Osteoblast (primary cell): ENCODE data around the gene HIRIP3. TPM values are rescaled to one million over a fixed set of nuclear protein-coding genes. Genes with fewer than 3 reads are reported as not detected.

Experiments
- DNase-seq: peaks from one replicate; pipeline ENCODE4 v3.0.0; 2011; ENCODE audit warnings: low spot score, mixed read lengths; ENCODE audit not compliant: insufficient read length; ENCODE audit errors: missing footprints
- H2AFZ ChIP-seq: 2 replicates; pipeline ENCODE4 v1.6.0; 2011; ENCODE audit warnings: mild to moderate bottlenecking, low read length
- H3K27ac ChIP-seq: 2 replicates; pipeline ENCODE4 v1.5.1; 2011; ENCODE audit warnings: mild to moderate bottlenecking, low read depth, low read length, moderate library complexity
- H3K27me3 ChIP-seq: 2 replicates; pipeline ENCODE4 v1.6.0; 2012; ENCODE audit warnings: mild to moderate bottlenecking, control low read depth, inconsistent platforms, low read length, moderate library complexity; ENCODE audit not compliant: insufficient read depth
- H3K36me3 ChIP-seq: 2 replicates; pipeline ENCODE4 v1.5.1; 2011; ENCODE audit warnings: mild to moderate bottlenecking, low read length, control low read depth, moderate library complexity; ENCODE audit not compliant: insufficient read depth
- H3K4me1 ChIP-seq: 2 replicates; pipeline ENCODE4 v1.5.1; 2011; ENCODE audit warnings: mild to moderate bottlenecking, low read length, control low read depth, moderate library complexity; ENCODE audit not compliant: insufficient read depth
- H3K4me2 ChIP-seq: 2 replicates; pipeline ENCODE4 v1.6.0; 2011; ENCODE audit warnings: mild to moderate bottlenecking, low read length; ENCODE audit not compliant: insufficient read depth
- H3K4me3 ChIP-seq: fragments of 200-600 bp; sonication (generic); 3 replicates; pipeline ENCODE4 v1.5.1; 2012; ENCODE audit warnings: mild to moderate bottlenecking, low read length, inconsistent platforms; ENCODE audit not compliant: insufficient read depth
- H3K79me2 ChIP-seq: 2 replicates; pipeline ENCODE4 v1.6.0; 2012; ENCODE audit warnings: mild to moderate bottlenecking, low read length, control low read depth, inconsistent platforms; ENCODE audit not compliant: insufficient read depth
- H3K9me3 ChIP-seq: 2 replicates; pipeline ENCODE4 v1.5.1; 2011; ENCODE audit warnings: low read depth, low read length, control low read depth
- H4K20me1 ChIP-seq: 2 replicates; pipeline ENCODE4 v1.6.0; 2012; ENCODE audit warnings: mild to moderate bottlenecking, low read length, control low read depth; ENCODE audit not compliant: insufficient read depth
- total RNA-seq: library from RNA; depleted of rRNA; stranded (reverse); fragments of >200 nt; gene quantifications from 2 replicates; pipeline ENCODE4 v1.2.3, GENCODE V29; 2012
- TF ChIP-seq, protein P1 (sequence below): IDR thresholded peaks from 2 replicates; pipeline ENCODE4 v1.5.1; 2011; ENCODE audit warnings: mild to moderate bottlenecking, low read depth, low read length, moderate library complexity; ENCODE audit errors: extremely low read depth

HIRIP3 gene
- total RNA-seq, 1 donor: 5.8 TPM

GRCh38 chr16:30033270-30033669 lies 37.9 kb upstream of the HIRIP3 start:
- Histone ChIP-seq H3K4me3 (peak overlapping the region; percentile 31), H3K4me2 (peak overlapping the region; percentile 75), H4K20me1 (peaks cover 6% of the 10 kb centered on the region), H3K36me3 (no peaks in the 10 kb centered on the region), H2AFZ (peak overlapping the region; percentile 42), H3K4me1 (peaks cover 4% of the 10 kb centered on the region), H3K27ac (no peak overlapping the region), H3K9me3 (no peaks in the 10 kb centered on the region), H3K79me2 (no peaks in the 10 kb centered on the region), H3K27me3 (peaks cover 39% of the 10 kb centered on the region)
- DNase-seq: peak; percentile 62
- TF ChIP-seq, protein P1, sequence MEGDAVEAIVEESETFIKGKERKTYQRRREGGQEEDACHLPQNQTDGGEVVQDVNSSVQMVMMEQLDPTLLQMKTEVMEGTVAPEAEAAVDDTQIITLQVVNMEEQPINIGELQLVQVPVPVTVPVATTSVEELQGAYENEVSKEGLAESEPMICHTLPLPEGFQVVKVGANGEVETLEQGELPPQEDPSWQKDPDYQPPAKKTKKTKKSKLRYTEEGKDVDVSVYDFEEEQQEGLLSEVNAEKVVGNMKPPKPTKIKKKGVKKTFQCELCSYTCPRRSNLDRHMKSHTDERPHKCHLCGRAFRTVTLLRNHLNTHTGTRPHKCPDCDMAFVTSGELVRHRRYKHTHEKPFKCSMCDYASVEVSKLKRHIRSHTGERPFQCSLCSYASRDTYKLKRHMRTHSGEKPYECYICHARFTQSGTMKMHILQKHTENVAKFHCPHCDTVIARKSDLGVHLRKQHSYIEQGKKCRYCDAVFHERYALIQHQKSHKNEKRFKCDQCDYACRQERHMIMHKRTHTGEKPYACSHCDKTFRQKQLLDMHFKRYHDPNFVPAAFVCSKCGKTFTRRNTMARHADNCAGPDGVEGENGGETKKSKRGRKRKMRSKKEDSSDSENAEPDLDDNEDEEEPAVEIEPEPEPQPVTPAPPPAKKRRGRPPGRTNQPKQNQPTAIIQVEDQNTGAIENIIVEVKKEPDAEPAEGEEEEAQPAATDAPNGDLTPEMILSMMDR: no peak

- DNase-seq: peak; percentile 96
- peaks cover 4% of the 10 kb centered on the region for H3K4me1 ChIP-seq
- H3K27ac ChIP-seq: no peak overlapping the region
- H4K20me1 ChIP-seq: peaks cover 6% of the 10 kb centered on the region
- H3K79me2 ChIP-seq: no peaks in the 10 kb centered on the region
- H3K9me3 ChIP-seq: no peaks in the 10 kb centered on the region
- peaks cover 42% of the 10 kb centered on the region for H3K27me3 ChIP-seq
- H3K36me3 ChIP-seq: no peaks in the 10 kb centered on the region
- no peak overlapping the region for H3K4me2 ChIP-seq
- TF ChIP-seq, protein P1: peak; percentile 90
- no peak overlapping the region for H3K4me3 ChIP-seq
- H2AFZ ChIP-seq: no peak overlapping the region
Observed at GRCh38 chr16:30032083-30032819, 36.8 kb upstream of the HIRIP3 start.

GRCh38 chr16:30031477-30031918 lies 36.1 kb upstream of the HIRIP3 start:
- H3K27me3 ChIP-seq: peaks cover 40% of the 10 kb centered on the region
- TF ChIP-seq, protein P1: no peak
- no peaks in the 10 kb centered on the region for H3K36me3 ChIP-seq
- H3K4me3 ChIP-seq: no peak overlapping the region
- DNase-seq: peak; percentile 59
- no peak overlapping the region for H2AFZ ChIP-seq
- H4K20me1 ChIP-seq: peaks cover 6% of the 10 kb centered on the region
- H3K4me1 ChIP-seq: peaks cover 4% of the 10 kb centered on the region
- H3K4me2 ChIP-seq: no peak overlapping the region
- no peaks in the 10 kb centered on the region for H3K9me3 ChIP-seq
- no peak overlapping the region for H3K27ac ChIP-seq
- H3K79me2 ChIP-seq: no peaks in the 10 kb centered on the region

DNA sequence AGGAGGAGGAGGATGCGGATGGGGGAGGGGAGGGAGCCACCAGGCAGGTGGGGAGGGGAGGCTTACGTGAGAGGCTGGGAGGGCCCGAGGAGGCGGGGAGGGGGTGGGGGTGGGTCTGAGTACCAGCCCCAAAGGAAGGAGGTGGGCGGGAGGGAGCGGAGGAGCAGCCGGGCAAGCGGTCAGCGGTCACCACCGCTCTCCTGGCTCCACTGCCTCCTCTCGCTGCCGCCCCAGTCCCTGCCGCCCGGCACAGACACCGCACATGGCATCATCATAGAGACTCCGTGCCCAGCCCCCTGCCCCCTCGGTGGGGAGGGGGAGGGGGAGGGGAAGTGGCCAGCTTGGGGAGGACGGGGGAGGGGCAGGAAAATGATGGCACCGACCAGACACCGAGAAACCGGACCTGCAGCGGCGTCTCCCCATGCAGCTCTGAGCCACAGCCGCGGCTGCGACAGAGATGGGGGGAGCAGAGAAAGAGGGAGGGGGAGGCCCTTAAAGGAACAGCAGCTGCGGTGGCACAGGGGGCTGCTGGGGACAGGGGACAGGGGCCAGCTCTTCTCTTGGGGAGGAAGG lies 35.5 kb upstream of the HIRIP3 start, which contains the start of gene TLCD3B:
TSS of gene TLCD3B (minus strand) at position 431 of the 573 bp plus-strand sequence. CDS start 744 bp downstream, outside the sequence.
- TF ChIP-seq, protein P1: no peak
- peaks cover 4% of the 10 kb centered on the region for H3K4me1 ChIP-seq
- no peaks in the 10 kb centered on the region for H3K36me3 ChIP-seq
- no peak within 1 kb of the TSS for H3K4me3 ChIP-seq
- no peaks in the 10 kb centered on the region for H3K79me2 ChIP-seq
- peaks cover 6% of the 10 kb centered on the region for H4K20me1 ChIP-seq
- H2AFZ ChIP-seq: no peak within 1 kb of the TSS
- DNase-seq: peak; percentile 53
- H3K27ac ChIP-seq: no peak within 1 kb of the TSS
- H3K4me2 ChIP-seq: no peak within 1 kb of the TSS
- peaks cover 37% of the 10 kb centered on the region for H3K27me3 ChIP-seq
- no peaks in the 10 kb centered on the region for H3K9me3 ChIP-seq
